Activated T-cell treated with anti-CD3 and anti-CD28 coated beads for 24 hours (primary cell): ENCODE results near the gene VAV3.

Experiments
- DNase-seq: peaks from one replicate; pipeline ENCODE4 v3.0.0-alpha.2; 2020; ENCODE audit warnings: low read depth

Gene VAV3

DNA sequence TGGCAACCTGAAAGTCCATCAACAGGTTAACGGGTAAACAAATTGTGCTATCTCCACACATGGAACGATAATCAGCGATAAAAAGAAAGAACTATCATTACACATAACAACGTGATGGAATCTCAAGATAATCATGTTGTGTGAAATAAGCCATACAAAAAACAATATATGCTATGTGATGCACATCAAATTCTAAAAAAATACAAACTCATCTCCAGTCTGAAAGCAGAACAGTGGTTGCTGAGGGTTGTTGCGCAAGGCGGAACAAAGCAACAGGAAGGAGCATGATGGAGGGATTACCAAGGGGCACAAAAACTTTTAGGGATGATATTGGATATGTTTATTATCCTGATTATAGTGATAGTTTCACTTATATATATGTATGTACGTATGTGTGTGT, 324.8 kb downstream of the VAV3 start:
- no peak for DNase-seq

DNA sequence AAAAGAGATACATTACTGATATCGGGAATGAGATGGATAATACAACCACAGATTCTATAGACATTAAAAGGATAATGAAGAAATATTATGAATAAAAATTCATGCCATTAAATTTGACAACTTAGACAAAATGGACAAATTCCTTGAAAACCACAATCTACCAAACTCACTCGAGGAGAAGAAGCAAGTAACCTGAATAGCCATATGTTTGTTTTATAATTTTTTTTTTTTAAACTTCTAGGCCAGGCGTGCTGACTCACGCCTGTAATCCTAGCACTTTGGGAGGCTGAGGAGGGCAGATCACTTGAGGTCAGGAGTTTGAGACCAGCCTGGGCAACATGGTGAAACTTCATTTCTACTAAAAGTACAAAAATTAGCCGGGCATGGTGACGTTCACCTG, 327.9 kb downstream of the VAV3 start:
- no peak for DNase-seq

DNA sequence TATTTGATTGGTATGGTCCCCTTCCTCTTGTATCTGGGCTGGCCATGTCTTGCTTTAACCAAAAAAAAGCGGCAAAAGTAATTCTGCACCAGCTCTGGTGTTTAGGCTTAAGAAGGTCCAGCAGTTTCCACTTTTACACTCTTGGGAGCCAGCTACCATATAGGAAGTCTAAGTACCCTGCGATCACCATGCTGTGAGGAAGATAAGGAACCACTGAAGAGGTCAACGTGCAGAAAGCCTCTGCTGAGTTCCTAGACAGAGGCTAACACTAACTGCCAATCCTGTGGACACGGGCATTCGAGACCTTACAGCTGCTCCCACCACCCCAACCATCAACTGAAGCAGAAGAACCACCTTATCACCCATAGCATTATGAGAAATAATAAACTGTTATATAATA, 331.4 kb downstream of the VAV3 start:
- no peak for DNase-seq

- no peak for DNase-seq
Measured at GRCh38 chr1:107626073-107626796, 338.7 kb downstream of the VAV3 start.

DNA sequence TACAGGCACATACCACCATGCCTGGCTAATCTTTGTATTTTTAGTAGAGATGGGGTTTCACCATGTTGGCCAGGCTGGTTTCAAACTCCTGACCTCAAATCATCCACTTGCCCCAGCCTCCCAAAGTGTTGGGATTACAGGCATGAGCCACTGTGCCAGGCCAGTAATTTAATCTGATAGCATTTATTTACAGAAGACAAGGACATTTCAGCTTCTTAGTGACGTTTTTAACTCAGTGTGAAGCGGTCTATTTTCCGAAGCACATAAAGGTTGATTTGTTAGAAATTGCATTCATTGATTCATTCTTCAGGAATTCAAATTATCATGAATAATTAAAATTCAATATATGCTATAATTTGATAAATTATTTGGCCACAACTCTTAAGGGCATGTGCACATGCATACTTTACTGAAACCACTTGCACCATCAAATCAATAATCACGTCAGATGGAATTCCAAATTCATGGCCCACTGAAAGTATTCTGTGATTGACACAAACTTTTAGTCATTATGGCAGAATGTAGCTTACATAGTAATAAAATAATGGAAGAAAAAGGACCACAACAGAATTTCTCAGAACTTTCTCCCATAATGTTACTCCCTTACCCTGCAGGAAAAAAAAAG, 339.5 kb downstream of the VAV3 start:
- DNase-seq: no peak

- no peak for DNase-seq
Measured at GRCh38 chr1:107623431-107623830, 341.5 kb downstream of the VAV3 start.

DNA sequence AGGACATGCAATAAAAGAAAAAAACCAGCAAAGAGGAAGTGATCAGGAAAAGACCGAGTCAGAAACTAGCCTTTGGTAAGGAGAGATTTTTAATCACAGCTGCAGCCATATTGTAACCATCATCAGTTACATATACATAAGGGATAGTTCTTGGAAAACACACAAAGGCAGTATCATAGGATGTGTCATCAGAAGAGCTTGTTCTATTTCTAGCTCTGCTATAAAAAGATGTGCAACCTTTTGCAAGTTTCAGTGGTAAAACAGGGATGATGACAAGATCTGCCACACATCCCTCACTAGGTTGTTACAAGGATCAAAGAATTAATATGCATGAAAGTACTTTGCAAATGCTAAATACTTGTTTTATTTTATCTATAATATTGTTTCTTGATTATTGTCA, 342.0 kb downstream of the VAV3 start:
- DNase-seq: no peak

DNA sequence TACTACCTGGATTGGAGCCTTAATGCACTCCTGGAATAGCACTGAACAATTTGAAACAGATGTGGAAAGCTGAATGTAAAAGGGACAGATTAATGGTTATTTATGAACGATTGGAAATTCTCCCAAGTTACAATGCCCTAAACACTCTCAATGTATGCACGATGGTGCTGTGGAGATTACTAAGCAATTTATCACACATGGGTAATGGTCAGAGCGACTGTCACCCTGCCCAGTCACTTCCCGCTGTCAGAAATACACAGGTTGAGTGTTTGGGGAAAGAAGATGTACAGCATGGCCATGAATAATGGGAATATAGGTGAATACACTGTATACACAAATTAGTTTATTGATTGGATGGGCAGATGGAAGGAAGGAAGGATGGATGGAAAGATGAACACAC, 342.4 kb downstream of the VAV3 start:
- no peak for DNase-seq

- DNase-seq: no peak
Measured at GRCh38 chr1:107620753-107621152, 344.2 kb downstream of the VAV3 start.

GRCh38 chr1:107618539-107618938, 346.4 kb downstream of the VAV3 start:
- DNase-seq: no peak

- DNase-seq: no peak
Measured at GRCh38 chr1:107617921-107618320, 347.1 kb downstream of the VAV3 start.

GRCh38 chr1:107617456-107617855, 347.5 kb downstream of the VAV3 start:
- DNase-seq: no peak

DNA sequence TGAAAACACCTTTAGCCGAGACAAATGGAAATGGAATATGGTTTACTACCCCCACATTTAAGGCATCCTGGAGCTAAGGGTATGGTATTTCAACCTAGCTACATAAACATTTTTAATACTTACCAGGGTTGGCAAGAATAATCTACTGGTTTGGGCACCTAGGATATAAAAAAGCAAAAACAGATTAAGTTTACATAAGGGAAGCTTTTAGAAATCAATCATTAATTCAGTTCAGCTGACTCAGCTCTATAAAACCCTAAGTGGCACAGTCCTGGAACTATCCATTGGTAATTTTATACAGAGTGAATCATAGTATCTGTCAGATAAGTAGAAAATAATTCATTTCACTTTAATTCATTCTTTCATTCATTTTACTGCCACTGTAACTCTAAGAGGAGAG, 355.2 kb downstream of the VAV3 start:
- DNase-seq: no peak

DNA sequence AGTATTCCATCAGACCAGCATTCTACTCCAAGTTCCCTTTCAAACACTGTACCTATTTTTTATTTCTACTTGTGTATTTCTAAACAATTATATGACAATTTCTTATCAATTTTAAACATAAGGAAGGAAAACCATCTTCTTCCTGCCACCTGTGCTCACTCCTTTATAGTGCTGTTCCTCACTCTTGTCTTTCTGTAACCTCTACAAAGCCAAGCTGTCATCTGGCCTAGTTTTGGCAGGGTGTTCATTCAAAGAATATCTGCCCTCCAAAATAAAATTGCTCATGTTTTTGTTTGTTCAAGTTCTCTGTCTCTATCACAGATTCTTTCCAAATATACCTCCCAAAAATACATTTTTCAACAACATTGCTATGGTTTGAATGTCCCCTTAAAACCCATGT, 360.2 kb downstream of the VAV3 start:
- no peak for DNase-seq

DNA sequence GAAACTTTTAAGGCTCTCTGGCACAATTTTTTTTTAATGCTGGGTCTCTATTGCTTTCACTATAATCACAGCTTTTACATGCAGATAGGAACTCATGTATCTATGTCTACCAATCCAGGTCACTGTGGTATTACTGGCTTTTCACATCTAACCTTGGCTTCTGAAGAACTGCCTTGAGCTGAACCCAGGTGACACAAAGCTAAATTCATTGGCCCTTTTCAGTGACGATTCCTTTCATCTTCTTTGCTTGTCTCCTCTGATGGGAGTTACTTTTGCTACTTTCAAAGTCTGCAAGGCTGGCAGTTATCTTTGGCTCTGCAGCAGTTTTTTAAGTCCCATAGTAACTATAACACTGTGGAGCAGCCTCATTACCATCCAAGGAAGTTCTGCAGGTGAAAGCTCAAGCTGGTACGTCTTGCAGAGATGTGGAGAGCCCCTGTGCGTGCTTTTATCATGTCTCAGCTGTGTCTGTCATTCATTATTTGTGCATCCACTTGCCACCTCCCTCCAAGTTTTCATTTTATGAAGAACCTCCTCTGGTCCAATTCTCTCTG, 364.3 kb downstream of the VAV3 start:
- no peak for DNase-seq

- no peak for DNase-seq
Measured at GRCh38 chr1:107599220-107599619, 365.8 kb downstream of the VAV3 start.

- DNase-seq: no peak
Measured at GRCh38 chr1:107597290-107597689, 367.7 kb downstream of the VAV3 start.

- DNase-seq: no peak
Measured at GRCh38 chr1:107594536-107594935, 370.4 kb downstream of the VAV3 start.

DNA sequence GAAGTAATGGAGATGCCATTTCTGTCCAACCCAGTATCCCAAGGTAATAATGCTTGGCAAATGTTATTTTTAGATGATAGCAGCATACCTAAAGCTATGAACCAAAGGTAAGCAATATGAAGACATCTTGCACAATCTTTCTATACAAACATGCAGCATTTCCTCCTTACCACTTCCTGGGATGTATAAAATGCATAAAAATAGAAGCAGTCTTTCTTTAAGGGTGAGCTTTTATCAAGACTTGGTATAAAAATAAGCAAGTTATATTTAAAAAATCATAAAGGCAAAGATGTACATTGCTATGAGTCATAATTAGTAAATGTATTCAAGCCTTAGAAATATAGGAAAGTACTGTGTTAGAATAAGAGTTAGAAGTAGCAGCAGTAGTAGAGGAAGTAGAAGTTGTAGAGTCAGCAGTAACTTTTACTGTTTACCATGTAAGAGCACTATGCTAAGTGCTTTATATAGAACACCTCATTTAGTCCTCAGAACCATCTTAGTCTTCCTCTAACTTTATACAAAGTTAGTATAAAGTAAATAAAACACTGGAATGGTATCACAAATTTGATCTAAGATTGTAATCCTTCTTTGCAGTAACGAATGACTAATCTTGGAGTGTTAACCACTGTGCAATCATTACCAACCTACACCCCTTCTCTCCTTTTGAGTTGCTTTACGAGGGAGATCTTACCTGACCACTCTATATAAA, 371.3 kb downstream of the VAV3 start:
- no peak for DNase-seq

DNA sequence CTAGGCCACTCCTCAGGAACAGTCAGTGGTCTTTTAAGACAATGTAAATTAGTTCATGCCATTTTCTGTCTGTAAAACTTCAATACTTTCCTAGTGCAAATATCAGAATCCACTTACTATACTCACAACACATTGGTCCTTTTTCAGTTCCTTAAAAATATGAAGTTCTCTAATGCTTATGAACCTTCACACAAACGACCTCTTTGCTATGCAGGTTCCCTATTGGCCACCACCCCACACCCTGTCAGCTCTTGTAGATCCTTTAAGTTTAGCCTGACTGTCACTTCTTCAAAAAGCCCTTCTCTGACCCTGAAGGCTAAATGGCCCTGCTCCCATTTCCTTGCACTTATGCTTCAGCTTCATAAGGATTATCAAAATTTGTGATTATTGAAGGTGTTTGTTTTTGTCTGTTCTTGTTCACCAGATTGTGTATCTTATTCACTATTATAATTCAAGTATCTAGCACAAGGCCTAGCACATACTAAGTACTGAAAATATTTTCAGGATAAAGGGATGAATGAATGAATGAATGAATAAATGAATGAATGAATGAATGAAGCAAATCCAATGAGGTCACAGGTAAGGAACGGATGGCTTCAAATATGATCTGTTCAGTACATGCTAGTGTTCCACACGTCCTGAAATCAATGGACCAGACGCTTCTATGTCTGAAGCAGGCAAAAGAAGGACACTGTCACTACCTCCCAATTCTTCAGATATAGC, 373.9 kb downstream of the VAV3 start:
- DNase-seq: no peak

- DNase-seq: no peak
Measured at GRCh38 chr1:107590087-107590486, 374.9 kb downstream of the VAV3 start.

- no peak for DNase-seq
Measured at GRCh38 chr1:107588321-107588720, 376.7 kb downstream of the VAV3 start.
